ENCODE measurements around the gene LNP1.

DNA sequence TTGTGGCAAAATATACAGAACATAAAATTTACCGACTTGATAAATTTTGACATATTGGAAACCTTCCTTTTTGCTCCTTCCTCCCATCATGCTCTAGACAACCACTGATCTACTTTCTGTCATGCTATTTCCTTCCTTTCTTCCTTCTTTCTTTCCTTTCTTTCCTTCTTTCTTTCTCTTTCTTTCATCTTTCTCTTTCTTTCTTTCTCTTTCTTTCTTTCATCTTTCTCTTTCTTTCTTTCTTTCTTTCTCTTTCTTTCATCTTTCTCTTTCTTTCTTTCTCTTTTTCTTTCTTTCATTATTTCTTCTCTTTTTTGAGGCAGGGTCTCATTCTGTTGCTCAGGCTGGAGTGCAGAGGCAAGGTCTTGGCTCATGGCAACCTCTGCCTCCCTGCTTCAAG is 82.2 kb downstream of the LNP1 start:
- TF ChIP-seq, protein P1, sequence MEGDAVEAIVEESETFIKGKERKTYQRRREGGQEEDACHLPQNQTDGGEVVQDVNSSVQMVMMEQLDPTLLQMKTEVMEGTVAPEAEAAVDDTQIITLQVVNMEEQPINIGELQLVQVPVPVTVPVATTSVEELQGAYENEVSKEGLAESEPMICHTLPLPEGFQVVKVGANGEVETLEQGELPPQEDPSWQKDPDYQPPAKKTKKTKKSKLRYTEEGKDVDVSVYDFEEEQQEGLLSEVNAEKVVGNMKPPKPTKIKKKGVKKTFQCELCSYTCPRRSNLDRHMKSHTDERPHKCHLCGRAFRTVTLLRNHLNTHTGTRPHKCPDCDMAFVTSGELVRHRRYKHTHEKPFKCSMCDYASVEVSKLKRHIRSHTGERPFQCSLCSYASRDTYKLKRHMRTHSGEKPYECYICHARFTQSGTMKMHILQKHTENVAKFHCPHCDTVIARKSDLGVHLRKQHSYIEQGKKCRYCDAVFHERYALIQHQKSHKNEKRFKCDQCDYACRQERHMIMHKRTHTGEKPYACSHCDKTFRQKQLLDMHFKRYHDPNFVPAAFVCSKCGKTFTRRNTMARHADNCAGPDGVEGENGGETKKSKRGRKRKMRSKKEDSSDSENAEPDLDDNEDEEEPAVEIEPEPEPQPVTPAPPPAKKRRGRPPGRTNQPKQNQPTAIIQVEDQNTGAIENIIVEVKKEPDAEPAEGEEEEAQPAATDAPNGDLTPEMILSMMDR (IDR thresholded peaks at IDR 0.05) = no peak
- TF ChIP-seq POLR2A (IDR thresholded peaks at IDR 0.05) = no peak

Measured in Peyer's patch (tissue), 4 donors.